NCI-H128 (cell line): ENCODE data around the gene WDR38.
"Not testable (repeated sequence)": the region's sequence is repeated elsewhere in the genome, so short reads cannot be mapped to it uniquely, and the experiment has no call there.

Source experiments
- DNase-seq: peaks from one replicate; lab custom pipeline; 2025; ENCODE audit not compliant: unreplicated experiment; lab: John Stamatoyannopoulos, UW

The WDR38 gene

DNA sequence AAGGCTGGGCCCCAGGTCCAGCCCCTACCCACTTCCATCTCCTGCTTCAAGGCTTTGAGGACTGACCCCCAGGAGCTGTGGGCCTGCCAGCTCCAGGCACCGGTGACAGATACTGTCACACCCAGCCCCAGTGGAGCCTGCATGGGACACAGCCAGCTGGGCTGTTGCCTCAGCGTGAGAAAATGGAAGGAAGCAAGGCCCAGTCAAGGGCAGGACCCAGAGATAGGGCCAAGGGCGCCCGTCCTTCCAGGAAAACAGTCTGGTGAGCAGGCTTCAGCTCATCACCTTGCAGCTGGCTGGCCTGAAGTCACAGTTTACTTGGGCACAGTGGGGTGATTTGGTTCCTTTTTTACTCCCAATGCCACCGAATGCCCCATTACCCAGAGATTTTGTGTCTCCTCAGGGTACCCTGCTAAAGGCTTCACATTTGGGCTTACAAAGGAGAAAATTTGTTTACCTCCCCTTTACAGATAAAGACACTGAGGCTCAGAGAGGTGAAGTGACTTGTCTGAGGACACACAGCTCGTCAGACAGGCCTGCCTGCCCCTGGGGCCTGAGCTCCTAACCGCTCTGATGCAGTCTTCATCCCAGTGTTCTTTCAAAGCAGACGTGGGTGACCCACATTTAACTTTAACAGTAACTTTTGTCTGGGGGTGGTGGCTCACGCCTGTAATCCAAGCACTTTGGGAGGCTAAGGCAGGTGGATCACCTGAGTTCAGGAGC lies 21.5 kb upstream of the WDR38 start:
- DNase-seq: no peak

DNA sequence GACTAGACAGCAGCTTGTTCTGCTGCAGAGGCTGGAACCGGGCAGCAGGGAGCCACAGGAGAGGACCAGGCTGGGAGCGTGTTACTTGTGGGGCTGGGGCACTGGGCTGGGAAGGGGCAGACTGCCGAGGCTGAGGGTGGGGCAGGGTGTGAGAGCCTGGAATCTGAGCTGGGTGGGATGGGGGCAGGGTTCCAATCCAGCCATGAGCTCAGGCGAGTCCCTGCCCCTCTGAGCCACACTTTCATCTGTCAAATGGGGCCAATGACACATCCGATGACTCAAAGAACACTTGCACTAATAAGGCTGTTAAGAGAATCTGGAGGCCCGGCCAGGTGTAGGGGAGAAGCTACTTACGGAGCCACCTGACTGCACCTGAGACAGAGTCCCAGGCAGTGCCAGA lies 18.7 kb upstream of the WDR38 start:
- no peak for DNase-seq

DNA sequence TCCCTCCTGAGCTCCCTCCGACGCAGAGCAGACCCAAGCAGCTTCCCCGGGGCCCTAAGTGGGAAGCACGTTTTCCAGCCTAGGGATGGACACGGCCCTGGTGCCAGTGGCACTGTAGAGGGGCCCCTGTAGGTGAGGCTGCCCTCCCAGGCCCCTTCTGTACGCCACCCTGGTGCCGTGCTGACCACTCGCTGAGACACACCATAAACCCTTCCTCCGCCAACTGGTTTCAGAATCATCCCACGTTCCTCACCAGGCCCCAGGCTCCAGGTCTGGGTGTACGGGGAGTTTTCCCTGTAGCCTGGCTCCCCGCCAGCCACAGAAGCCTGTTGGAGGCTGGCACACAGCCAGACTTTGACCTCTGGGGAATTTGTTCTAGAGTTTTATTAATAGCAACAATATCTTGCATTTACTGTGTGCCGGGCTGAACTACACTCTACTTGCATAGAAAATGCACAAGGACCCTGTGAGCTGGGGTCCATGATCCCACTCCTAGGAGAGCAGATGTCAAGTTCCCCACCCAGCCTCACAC lies 18.2 kb upstream of the WDR38 start:
- DNase-seq: peak; percentile 79

DNA sequence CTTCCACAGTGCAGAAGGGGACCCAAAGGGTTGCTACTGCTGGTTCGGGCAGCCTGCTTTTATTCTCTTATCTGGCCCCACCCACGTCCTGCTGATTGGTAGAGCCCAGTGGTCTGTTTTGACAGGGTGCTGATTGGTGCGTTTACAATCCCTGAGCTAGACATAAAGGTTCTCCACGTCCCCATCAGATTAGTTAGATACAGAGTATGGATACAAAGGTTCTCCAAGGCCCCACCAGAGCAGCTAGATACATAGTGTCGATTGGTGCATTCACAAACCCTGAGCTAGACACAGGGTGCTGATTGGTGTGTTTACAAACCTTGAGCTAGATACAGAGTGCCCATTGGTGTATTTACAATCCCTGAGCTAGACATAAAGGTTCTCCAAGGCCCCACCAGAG lies 15.1 kb upstream of the WDR38 start:
- not testable (repeated sequence) for DNase-seq

DNA sequence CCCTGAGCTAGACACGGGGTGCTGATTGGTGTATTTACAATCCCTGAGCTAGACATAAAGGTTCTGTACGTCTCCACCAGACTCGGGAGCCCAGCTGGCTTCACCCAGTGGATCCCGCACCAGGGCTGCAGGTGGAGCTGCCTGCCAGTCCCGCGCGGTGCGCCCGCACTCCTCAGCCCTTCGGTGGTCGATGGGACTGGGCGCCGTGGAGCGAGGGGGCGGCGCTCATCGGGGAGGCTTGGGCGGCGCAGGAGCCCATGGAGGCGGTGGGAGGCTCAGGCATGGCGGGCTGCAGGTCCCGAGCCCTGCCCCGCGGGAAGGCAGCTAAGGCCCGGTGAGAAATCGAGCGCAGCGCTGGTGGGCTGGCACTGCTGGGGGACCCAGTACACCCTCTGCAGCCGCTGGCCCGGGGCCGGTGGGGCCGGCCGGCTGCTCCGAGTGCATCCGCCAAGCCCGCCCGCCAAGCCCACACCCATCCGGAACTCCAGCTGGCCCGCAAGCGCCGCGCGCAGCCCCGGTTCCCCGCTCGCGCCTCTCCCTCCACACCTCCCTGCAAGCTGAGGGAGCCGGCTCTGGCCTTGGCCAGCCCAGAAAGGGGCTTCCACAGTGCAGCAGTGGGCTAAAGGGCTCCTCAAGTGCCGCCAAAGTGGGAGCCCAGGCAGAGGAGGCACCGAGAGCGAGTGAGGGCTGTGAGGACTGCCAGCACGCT lies 14.5 kb upstream of the WDR38 start:
- not testable (repeated sequence) for DNase-seq

DNA sequence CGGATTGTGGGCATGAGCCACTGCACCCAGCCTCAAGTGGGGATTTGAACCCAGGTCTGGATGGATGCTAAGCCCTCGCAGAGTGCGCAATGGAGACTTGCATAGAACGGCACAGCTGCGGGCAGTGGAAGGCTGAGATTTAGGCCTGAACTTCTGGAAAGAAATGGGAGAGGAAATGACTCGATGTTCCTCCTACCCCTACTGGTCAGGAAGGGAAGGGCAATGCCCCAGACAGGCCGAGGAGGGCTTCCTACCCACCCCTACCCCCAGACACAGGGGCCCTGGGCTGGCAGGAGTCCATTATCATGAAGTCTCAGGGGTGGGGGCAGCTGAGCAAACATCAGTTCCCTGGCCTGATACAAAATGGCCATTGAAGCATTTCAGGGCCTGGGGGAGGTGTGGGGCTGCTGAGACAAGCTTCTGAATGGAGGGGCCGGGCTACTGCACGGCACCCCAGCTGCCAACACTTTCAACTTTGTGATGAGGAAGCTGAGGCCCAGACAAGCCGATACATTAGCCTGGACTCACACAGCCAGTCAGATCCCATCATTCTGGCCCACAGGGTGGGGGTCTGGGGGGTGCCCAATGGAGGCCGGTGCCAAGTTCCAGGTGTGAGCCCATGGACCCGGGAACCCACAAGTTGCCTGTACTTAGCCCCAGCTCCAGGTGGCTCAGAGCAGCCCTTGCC lies 13.5 kb upstream of the WDR38 start:
- no peak for DNase-seq

DNA sequence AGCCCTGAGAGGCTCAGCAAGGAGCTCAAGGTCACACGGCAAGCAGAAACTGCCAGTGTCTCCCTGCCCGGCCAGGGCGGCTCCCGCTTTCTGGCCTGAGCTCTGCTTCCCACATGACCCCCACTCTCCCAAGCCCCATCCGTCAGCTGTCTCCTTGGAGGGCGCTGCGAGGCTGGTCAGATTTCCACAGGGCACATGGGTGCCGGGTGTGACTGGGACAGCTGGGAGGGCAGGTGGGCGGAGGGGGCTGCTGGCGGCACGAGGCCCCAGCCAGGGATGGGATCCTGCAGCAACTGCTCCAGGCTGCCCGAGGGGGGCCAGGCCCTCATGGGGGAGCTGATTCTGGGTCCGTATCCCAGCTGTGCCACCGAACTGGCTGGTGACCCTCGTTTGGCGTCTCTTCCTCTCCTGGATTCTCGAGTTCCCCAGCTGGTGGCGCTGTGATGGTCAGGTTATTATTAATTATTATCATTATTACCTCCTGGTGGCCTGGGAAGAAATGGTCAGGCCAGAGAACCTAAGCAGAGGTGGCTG lies 12.9 kb upstream of the WDR38 start:
- DNase-seq: no peak

DNA sequence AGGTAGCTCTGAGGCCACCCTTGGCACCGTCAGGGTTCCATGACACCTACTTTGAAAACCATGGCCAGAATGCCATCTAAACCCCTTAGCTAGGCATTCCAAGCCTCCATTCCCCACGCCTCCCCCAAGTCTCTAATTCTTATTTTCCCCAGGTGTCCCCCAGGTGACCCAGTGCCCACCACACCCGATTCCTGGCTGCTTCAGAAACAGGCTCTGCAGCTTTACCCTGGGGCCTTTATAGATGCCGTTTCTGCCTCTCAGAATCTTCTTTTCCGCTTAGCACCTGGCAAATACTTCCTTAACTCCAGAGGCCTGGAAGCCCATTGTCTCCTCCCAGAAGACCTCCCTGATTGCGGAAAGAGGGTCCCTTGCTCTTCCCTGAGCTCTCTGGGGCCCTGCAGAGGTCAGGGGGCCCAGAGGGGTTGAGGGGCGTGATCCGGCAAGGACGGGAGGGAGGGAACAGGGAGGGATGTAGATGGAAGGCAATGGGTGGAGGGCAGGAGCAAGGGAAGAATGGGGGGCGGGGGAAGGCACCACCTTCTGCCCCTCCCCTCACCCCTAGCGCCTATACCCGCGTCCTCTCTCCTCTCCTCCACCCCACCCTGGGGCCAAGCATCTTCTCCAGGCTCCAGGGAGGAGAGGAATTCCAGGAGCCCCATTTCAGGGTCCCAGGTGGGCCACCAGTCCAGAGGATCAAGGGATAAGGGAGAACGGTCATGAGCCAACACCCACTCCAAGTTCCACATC lies 12.0 kb upstream of the WDR38 start:
- no peak for DNase-seq

DNA sequence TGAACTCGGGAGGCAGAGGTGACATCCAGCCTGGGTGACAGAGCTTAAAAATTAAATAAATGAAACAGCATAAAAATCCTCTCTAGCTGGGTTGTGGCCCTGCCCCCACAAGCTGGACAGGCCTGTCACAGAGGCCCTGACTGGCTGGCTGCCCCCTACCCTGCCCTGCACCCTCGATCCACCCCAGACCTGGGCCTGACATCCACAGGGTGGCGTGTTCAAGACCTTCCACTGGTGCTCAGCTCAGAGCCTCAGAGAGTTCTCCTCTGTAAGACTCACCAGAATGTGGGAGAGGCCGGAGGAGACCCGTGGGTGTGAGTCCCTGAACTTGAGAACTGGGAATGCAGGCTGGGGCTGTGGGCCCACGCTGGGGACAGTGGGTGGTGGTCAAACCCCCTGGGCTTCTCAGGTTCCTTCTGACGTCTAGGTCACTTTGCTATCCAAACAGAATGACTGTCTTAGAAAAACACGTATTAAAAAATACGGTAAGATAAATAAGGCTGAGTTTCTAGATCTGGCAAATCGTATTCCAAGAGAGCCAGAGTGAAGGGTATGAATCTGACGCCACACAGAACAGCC lies 9.7 kb upstream of the WDR38 start:
- no peak for DNase-seq

DNA sequence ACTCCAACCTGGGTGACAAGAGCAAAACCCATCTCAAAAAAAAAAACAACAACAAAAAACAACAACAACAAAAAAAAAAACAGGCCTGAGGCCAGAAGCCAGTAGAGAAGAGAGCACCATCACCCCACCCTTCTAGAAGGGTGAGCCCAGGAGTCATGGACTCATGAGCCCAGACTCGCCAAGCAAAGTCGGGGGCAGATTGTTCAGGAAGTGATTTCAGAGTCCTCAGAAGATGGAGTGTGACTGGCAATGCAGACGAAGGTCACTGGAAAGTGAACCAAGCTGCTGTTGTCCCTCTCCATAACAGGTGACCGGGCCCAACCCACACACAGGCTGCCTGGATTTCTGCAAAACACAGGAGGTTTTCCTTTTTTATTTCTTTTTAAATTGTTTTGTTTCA lies 9.0 kb upstream of the WDR38 start:
- DNase-seq: no peak

DNA sequence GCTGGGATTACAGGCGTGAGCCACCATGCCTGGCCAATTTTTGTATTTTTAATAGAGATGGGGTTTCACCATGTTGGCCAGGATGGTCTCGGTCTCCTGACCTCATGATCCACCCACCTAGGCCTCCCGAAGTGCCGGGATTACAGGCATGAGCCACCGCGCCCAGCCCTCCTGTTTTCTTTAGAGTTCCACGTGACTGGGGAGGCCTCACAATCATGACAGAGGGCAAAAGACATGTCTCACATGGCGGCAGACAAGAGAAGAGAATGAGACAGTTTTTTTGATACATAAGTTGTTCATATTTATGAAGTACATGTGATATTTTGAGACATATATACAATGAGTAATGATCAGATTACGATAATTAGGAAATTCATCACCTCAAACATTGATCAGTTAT lies 6.8 kb upstream of the WDR38 start:
- not testable (repeated sequence) for DNase-seq

DNA sequence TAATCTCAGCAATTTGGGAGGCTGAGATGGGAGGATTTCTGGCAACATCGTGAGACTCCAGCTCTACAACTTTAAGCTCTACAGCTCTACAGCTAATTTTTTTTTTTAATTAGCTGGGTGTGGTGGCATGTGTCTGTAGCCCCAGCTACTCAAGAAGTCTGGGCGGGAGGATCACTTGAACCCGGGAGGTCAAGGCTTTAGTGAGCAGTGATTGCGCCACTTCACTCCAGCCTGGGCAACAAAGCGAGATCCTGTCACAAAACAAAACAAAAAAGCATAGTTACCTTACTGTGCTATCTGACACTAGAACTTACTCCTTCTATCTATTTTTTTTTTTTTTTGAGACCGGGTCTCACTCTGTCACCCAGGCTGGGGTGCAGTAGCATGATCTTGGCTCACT lies 6.3 kb upstream of the WDR38 start:
- no peak for DNase-seq

DNA sequence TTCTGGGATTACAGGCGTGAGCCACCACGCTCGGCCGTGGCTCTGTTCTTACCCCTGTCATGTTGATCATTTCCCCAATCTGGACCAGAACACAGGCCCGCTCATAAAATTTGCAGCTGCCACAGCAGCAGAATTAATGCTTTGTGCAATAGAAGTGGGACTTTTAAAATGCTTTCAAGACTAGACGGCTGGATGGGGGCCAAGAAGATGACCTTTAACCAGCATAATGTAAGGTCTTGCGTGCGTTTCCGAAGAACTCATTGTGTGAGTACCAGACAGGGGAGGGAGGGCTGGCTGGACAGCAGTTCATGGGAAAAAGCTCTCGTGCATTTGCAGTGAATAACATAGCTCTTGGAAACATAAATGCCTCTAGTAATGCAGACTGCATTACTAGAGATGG lies 3.5 kb upstream of the WDR38 start:
- no peak for DNase-seq

DNA sequence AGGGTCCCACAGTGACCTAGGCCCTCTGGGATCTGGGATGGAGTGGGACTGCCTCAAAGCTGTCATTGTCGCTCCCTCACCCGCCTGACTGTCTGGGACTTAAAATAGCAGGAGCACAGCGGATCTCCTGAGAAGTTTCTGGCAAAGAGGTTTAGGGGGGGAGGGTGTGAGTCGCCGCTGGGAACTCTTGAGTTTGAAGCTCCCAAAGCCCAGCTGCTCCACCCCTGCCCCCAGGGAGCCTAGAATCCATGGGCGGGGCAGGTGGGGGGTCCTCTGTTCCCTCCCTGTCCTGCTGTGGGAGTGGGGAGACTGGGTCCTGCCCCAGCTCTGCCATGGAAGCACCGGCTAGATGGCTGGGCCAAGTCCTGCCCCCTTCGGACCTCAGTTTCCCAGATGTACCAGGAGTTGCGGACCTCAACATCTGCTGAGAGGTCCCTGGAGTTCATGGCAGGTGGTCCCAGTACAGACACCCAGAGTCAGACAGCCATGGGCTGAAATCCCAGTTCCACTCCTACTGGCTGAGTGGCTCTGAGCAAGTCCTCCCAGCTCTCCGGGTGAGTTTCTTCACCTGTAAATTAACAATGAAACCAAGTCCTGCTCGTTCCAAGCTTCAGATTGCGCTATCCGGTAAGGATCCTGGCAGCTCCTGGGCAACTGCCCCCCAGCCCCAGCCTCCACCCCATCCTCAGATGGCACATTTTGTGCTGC lies 985 bp upstream of the WDR38 start:
- DNase-seq: no peak

DNA sequence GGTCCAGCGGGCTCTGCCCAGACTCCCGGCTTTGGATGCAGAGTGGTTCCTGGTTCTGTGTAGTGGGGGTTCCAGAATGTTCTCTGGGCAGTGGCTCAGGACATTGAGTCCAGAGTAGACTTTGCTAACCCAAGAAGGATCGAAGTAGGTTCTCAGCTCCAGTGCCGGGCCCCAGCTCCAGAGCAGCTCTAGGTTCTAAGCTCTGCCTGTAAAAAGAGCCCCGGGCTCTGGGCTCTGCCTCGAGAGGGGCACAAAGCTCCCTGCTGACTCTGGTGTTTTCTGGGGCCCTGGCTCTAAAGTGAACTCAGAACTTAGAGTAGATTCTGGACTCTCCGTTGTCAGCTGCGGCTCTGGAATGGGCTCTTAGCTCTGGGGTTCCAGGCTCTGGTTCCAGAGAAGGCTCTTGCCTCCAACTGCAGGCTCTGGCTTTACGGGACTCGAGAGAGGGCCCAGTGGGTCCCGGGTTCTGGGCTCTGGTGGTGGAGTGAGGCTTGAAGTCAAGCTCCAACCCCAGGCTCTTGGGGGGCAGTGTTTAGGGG lies 414 bp downstream of the WDR38 start:
- no peak for DNase-seq

DNA sequence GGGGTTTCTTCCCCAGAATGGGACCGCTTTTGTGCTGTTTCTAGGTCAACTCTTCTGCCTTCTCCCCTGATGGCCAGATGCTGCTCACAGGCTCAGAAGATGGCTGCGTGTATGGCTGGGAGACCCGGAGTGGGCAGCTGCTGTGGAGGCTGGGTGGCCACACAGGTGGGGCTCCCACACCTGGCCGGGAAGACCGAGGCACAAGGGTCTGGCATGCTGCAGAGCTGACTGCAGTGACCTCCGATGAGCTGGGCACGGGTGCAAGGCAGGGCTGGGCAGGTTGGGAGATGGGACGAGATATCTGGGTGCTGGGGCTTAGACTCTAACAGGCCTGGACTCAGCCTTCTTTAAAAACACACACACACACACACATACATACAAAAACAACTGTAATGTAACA lies 901 bp downstream of the WDR38 start:
- DNase-seq: no peak

DNA sequence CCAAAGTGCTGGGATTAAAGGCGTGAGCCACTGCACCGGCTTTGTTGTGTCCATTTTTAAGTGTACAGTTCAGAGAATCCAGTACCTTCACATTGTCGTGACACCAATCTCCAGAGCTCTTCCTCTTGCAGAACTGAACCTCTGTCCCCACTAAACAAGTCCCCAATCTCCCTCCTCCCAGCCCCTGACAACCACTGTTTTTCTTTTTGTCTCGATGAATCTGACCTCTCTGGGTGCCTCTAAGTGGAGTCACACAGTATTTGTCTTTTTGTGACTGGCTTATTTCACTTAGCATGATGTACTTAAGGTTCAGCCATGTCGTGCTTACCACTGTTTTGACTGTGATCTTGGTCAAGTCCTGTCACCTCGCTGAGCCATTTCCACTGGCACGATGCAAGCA lies 1.6 kb downstream of the WDR38 start:
- no peak for DNase-seq

DNA sequence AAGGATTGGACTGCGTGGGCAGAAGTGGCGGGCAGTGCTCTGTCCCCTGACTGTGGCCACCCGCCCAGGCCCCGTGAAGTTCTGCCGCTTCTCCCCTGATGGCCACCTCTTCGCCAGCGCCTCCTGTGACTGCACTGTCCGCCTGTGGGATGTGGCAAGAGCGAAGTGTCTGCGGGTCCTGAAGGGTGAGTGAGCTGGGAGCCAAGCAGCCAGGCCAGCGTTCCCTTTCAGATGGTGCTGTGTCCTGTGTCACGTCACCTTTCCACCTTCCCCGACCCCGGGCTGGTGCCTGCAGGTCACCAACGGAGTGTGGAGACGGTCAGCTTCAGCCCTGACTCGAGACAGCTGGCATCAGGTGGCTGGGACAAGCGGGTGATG lies 2.3 kb downstream of the WDR38 start:
- no peak for DNase-seq

DNA sequence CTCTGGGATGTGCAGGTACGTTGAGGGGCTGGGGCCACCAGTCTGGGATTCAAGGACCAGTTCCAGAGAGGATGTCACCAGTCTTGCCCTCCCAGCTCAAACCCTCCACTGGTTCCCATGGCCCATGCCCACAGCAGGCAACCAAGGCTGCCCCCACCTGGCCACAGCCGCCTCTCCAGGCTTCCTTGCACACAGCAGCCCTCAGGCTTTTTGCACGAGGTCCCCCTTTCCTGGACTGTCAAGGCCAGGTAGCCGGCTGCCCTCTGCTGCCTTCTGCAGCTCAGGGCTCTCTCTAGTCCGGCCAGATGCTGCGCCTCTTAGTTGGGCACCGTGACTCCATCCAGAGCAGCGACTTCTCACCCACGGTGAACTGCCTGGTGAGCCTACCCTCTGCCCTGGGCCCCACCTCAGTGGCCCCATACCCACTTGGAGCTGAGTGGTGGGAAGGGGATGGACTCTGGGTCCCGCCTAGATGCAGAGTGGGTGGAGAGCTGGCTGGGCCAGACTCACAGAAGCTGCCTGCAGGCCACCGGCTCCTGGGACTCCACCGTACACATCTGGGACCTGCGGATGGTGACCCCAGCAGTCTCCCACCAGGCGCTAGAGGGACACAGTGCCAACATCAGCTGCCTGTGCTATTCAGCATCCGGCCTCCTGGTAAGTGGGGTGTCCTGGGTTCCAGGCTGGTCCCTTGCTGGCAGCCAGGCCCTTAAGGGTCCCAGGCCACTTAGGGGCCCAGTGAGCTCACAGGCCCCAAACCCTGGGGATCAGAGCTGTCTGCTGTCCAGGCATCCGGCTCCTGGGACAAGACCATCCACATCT lies 2.9 kb downstream of the WDR38 start:
- DNase-seq: no peak
